ENCODE results near the gene FZD7.

Gene FZD7

GRCh38 chr2:202069170-202070067 lies 35.8 kb downstream of the FZD7 start:
- DNase-seq = no peak

GRCh38 chr2:202071107-202071506 lies 37.5 kb downstream of the FZD7 start:
- no peak for DNase-seq

GRCh38 chr2:202072226-202072625 lies 38.6 kb downstream of the FZD7 start:
- no peak for DNase-seq

- DNase-seq = no peak
Observed at GRCh38 chr2:202072737-202073401, 39.2 kb downstream of the FZD7 start, which contains the start of gene KIAA2012. KIAA2012 (plus strand) TSS chr2:202073255; CDS start chr2:202073628, 373 bp downstream.

GRCh38 chr2:202074324-202074723 lies 40.7 kb downstream of the FZD7 start:
- no peak for DNase-seq

- no peak for DNase-seq
Observed at GRCh38 chr2:202079310-202079709, 45.7 kb downstream of the FZD7 start.

GRCh38 chr2:202084265-202084664 lies 50.6 kb downstream of the FZD7 start:
- DNase-seq = no peak
